Prostate gland (tissue), 2 donors: ENCODE results near the gene SLC39A11. TPM values are rescaled to one million over a fixed set of nuclear protein-coding genes. Genes with fewer than 3 reads are reported as not detected.

Experiments used
- DNase-seq: peaks from one replicate; pipeline ENCODE4 v3.0.0-alpha.2; 2019; ENCODE audit warnings: low spot score
- H3K27ac ChIP-seq, 2 donors: fragments of 200-600 bp; sonication (generic); 2 replicates each; pipeline ENCODE4 v1.5.1; 2017 to 2019
- H3K27me3 ChIP-seq: fragments of 200-600 bp; sonication (generic); replicated peaks from 2 replicates; pipeline ENCODE4 v1.5.1; 2019; ENCODE audit not compliant: insufficient read depth
- H3K36me3 ChIP-seq, 2 donors: fragments of 200-600 bp; sonication (generic); 1 replicate in 1 of 2; 2 replicates in 1 of 2; pipeline versions ENCODE4 v1.5.1 to v1.8.1; 2017 to 2019
- H3K4me1 ChIP-seq: fragments of 200-600 bp; sonication (generic); replicated peaks from 2 replicates; pipeline ENCODE4 v1.5.1; 2019
- H3K4me3 ChIP-seq, 2 donors: fragments of 200-600 bp; sonication (generic); 2 replicates each; pipeline ENCODE4 v1.5.1; 2017 to 2019
- H3K9me3 ChIP-seq: fragments of 200-600 bp; sonication (generic); 2 replicates; pipeline ENCODE4 v1.5.1; 2017
- POLR2A ChIP-seq: fragments of 450-650 bp; IDR thresholded peaks from one replicate; pipeline ENCODE4 v1.6.1; 2016; ENCODE audit warnings: antibody characterized with exemption, mild to moderate bottlenecking
- POLR2AphosphoS5 ChIP-seq: sonication (generic); formaldehyde crosslinking; IDR thresholded peaks from one replicate; pipeline ENCODE4 v1.6.1; 2017; ENCODE audit warnings: antibody characterized with exemption
- WGBS: methylation state at CpG from one replicate; pipeline ENCODE4 v1.1.5; 2018; 5-methylcytosine and 5-hydroxymethylcytosine counted together
- intact Hi-C: fragments of 100-400 bp; cut with DNase I; formaldehyde crosslinking; loops from one replicate; pipeline ENCODE4 v1.14.2; 2022
- total RNA-seq, 2 donors: library from RNA; depleted of rRNA; stranded (reverse); fragments of >200 nt; gene quantifications; one replicate each; pipeline ENCODE4 v1.1.0, GENCODE V29; 2016
- TF ChIP-seq, protein P1 (sequence below), 4 experiments: fragments of 200-600 bp in 2 of 4; fragments of 450-650 bp in 2 of 4; sonication (generic) in 2 of 4; IDR thresholded peaks; 1 replicate in 3 of 4; 2 replicates in 1 of 4; pipeline ENCODE4 v1.5.1; 2016 to 2019; ENCODE audit warnings: antibody characterized with exemption in 4 of 4, mild to moderate bottlenecking in 2 of 4, moderate library complexity in 2 of 4

Gene SLC39A11
- total RNA-seq, 2 donors from 2014 or later: 15.1 to 29.7 TPM

DNA sequence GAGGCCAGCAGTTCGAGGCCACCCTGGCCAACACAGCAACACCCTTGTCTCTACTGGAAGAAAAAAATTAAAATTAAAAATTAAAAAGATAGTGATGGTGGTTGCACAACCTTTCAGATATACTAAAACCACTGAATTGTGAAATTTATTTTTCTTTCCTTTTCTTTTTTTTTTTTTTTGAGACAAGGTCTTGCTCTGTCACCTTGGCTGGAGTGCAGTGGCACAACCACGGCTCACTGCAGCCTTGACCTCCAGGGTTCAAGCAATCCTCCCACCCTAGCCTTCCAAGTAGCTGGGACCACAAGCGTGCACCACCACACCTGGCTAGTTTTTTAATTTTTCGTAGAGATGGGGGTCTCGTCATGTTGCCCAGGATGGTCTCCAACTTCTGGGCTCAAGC, 254.4 kb downstream of the SLC39A11 start:
- WGBS: 96% methylated on average over 5 of the region's 5 CpGs
- H3K27me3 ChIP-seq: no peaks in the 10 kb centered on the region
- DNase-seq: no peak
- no peak overlapping the region for H3K27ac ChIP-seq
- intact Hi-C loops: no loop called here
- H3K4me1 ChIP-seq: no peaks in the 10 kb centered on the region
- no peak overlapping the region for H3K4me3 ChIP-seq
- no peaks in the 10 kb centered on the region for H3K9me3 ChIP-seq
- TF ChIP-seq POLR2AphosphoS5: no peak
- TF ChIP-seq POLR2A: no peak
- TF ChIP-seq, protein P1, sequence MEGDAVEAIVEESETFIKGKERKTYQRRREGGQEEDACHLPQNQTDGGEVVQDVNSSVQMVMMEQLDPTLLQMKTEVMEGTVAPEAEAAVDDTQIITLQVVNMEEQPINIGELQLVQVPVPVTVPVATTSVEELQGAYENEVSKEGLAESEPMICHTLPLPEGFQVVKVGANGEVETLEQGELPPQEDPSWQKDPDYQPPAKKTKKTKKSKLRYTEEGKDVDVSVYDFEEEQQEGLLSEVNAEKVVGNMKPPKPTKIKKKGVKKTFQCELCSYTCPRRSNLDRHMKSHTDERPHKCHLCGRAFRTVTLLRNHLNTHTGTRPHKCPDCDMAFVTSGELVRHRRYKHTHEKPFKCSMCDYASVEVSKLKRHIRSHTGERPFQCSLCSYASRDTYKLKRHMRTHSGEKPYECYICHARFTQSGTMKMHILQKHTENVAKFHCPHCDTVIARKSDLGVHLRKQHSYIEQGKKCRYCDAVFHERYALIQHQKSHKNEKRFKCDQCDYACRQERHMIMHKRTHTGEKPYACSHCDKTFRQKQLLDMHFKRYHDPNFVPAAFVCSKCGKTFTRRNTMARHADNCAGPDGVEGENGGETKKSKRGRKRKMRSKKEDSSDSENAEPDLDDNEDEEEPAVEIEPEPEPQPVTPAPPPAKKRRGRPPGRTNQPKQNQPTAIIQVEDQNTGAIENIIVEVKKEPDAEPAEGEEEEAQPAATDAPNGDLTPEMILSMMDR (IDR thresholded peaks at IDR 0.05): no peak
- no peaks in the 10 kb centered on the region for H3K36me3 ChIP-seq

DNA sequence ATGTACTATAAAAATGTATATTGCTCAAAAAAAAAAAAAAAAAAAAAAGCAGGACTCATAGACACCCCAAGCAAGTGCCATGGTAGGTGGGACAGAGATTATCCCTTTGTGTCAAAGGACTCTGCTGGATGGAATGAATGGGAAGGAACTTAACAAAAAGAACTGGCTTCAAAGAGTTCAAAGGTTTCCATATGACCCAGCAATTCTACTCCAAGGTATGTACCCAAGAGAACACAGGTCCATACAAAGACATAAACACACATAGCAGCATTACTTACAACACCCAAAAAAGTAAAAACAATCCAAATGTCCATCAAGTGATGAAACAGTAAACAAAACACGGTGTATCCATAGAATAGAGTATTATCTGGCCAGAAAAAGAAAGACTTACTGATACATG, 255.2 kb downstream of the SLC39A11 start:
- Histone ChIP-seq H3K27me3 (no peaks in the 10 kb centered on the region), H3K4me1 (no peaks in the 10 kb centered on the region), H3K9me3 (no peaks in the 10 kb centered on the region), H3K27ac (no peak overlapping the region), H3K4me3 (no peak overlapping the region), H3K36me3 (no peaks in the 10 kb centered on the region)
- intact Hi-C loops: no loop called here
- no peak for DNase-seq
- TF ChIP-seq POLR2AphosphoS5: no peak
- TF ChIP-seq, protein P1 (IDR thresholded peaks at IDR 0.05): no peak
- TF ChIP-seq POLR2A: no peak
- 51% methylated on average over 1 of the region's 1 CpG for WGBS

DNA sequence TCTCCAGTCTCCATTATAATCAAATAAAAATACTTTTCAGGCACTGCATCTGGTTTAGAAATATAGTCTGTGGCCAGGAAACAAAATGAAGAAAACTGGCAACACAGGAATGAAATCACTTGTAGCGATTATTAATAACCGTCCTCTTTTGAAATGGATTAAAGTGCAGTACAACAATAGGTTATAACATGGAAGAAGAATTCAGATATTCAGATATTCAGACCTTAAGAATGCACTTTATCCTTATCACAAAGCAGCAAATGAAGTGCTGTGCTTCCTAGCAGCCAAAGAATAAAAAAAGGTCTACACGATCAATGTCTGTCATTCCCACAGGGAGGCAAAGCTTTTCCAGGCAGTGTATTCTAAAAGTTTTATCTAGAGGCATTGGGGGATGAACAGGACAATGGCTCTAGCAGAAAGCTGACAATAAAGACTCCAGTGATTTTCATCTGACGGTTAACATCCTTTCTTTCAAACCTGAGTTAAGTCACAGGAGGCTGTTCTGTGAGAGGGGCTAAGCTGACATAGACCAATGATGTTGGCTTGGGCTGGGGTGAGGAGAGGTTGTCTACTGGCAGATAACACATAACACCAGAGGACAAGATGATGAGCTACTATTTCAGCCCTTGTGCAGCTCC, 259.2 kb downstream of the SLC39A11 start:
- no peaks in the 10 kb centered on the region for H3K27me3 ChIP-seq
- TF ChIP-seq, protein P1 (IDR thresholded peaks at IDR 0.05): no peak
- no peak for TF ChIP-seq POLR2A
- no peak for TF ChIP-seq POLR2AphosphoS5
- H3K4me1 ChIP-seq: no peaks in the 10 kb centered on the region
- 92% methylated on average over 4 of the region's 4 CpGs for WGBS
- intact Hi-C loops: no loop called here
- no peak for DNase-seq
- no peak overlapping the region for H3K4me3 ChIP-seq
- no peak overlapping the region for H3K27ac ChIP-seq
- H3K9me3 ChIP-seq: no peaks in the 10 kb centered on the region
- no peaks in the 10 kb centered on the region for H3K36me3 ChIP-seq

DNA sequence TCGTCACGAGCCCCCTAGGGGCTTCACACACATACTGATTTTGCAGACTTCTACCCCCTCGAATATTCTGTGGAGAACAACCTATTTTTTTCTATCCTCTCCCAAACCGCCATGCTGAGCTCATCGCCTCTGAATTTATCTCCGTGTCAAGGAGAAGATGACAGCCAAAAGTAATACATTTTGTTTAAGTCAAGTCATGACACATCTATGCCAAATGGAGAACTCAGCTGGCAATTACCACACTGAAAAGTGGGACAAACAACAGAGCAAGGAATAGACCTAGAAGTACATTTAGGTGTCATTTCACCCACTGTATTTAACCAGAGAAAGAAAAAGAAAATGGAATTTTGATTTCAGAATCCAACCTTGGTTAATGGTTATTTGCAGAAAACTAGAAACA, 260.2 kb downstream of the SLC39A11 start:
- 92% methylated on average over 6 of the region's 6 CpGs for WGBS
- Histone ChIP-seq H3K27me3 (no peaks in the 10 kb centered on the region), H3K9me3 (no peaks in the 10 kb centered on the region), H3K4me3 (no peak overlapping the region), H3K36me3 (no peaks in the 10 kb centered on the region), H3K27ac (no peak overlapping the region), H3K4me1 (no peaks in the 10 kb centered on the region)
- TF ChIP-seq POLR2A: no peak
- TF ChIP-seq POLR2AphosphoS5: no peak
- TF ChIP-seq, protein P1 (IDR thresholded peaks at IDR 0.05): no peak
- DNase-seq: no peak
- intact Hi-C loops: no loop called here

DNA sequence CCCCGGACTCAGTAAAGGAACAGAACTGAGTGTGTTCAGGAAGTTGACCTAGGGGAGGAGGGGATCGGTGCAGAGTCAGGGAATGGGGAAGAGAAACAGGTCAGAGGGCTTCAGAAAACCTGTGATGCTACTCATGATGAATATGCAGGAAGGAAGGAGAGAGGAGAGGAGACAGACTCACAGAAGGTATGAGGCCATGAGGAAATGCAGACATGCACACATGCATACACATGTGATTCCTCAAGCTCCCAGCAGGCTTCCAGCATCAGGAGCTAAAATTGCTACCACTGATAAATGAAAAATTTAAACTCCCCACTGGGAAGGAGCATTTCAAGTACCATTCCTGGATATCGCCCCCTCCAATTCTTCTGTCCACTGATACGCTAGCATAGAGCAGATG, 262.6 kb downstream of the SLC39A11 start:
- TF ChIP-seq, protein P1 (IDR thresholded peaks at IDR 0.05): no peak
- no peak for TF ChIP-seq POLR2AphosphoS5
- no peak for TF ChIP-seq POLR2A
- WGBS: 92% methylated on average over 4 of the region's 4 CpGs
- H3K4me1 ChIP-seq: no peaks in the 10 kb centered on the region
- DNase-seq: no peak
- no peak overlapping the region for H3K27ac ChIP-seq
- no peaks in the 10 kb centered on the region for H3K9me3 ChIP-seq
- H3K4me3 ChIP-seq: no peak overlapping the region
- H3K27me3 ChIP-seq: no peaks in the 10 kb centered on the region
- no peaks in the 10 kb centered on the region for H3K36me3 ChIP-seq
- intact Hi-C loops: no loop called here
